Sigmoid colon (tissue), 4 donors: ENCODE results near the gene LTBR.
"Not testable (repeated sequence)": the region's sequence is repeated elsewhere in the genome, so short reads cannot be mapped to it uniquely, and the experiment has no call there.

Experiments used
- CTCF ChIP-seq, 4 experiments: fragments of 450-650 bp in 3 of 4; fragments of 200-600 bp in 1 of 4; IDR thresholded peaks; one replicate each; pipeline ENCODE4 v1.5.1; 2016 to 2019; ENCODE audit warnings: antibody characterized with exemption in 4 of 4, mild to moderate bottlenecking in 3 of 4, moderate library complexity in 2 of 4
- POLR2A ChIP-seq, 2 donors: fragments of 450-650 bp; IDR thresholded peaks; one replicate each; pipeline ENCODE4 v1.6.1; 2016; ENCODE audit warnings: antibody characterized with exemption in 2 of 2, mild to moderate bottlenecking in 2 of 2, moderate library complexity in 2 of 2
- POLR2AphosphoS5 ChIP-seq, 4 donors: sonication (generic); formaldehyde crosslinking; IDR thresholded peaks; one replicate each; pipeline ENCODE4 v1.6.1; 2017; ENCODE audit warnings: antibody characterized with exemption in 4 of 4

- TF ChIP-seq POLR2A, POLR2AphosphoS5, CTCF (IDR thresholded peaks at IDR 0.05): not testable (repeated sequence)
These were observed 43.8 kb downstream of the LTBR start for GRCh38 chr12:6427796-6428195.
